ENCODE results near the gene ARSJ. TPM values are rescaled to one million over a fixed set of nuclear protein-coding genes. Genes with fewer than 3 reads are reported as not detected.
A peak's percentile ranks its signal among the peaks of the same experiment; 100 is the strongest.

Gene ARSJ
- total and polyA plus RNA-seq, 8 donors, result 0.80 to 5.7 (median 2.3) TPM

- no peak for DNase-seq
- no peaks in the 10 kb centered on the region for H3K27me3 ChIP-seq
- no peak for FAIRE-seq
- WGBS, 2 donors, result 92 to 97% methylated on average over 1 of the region's 1 CpG
- no peak for TF ChIP-seq CTCF (IDR thresholded peaks at IDR 0.05)
- H3K4me1 ChIP-seq, result peaks cover 5 to 7% (median 6%) of the 10 kb centered on the region in 3 donors
- H3K27ac ChIP-seq, result no peak overlapping the region
- intact Hi-C loops (cut with DNase I), result no loop called here
- H3K9me3 ChIP-seq, result no peaks in the 10 kb centered on the region
- no peak for ATAC-seq
- H3K4me3 ChIP-seq, result no peak overlapping the region
- no peaks in the 10 kb centered on the region for H3K36me3 ChIP-seq
These were observed 71.9 kb downstream of the ARSJ start for GRCh38 chr4:113907559-113907958.

- WGBS, 2 donors, result 92 to 100% methylated on average over 1 of the region's 1 CpG
- intact Hi-C loops (cut with DNase I), result no loop called here
- Histone ChIP-seq H3K36me3 (no peaks in the 10 kb centered on the region), H3K27me3 (no peaks in the 10 kb centered on the region), H3K4me3 (no peak overlapping the region), H3K9me3 (no peaks in the 10 kb centered on the region), H3K4me1 (peaks cover 5 to 10% (median 9%) of the 10 kb centered on the region in 3 donors), H3K27ac (no peak overlapping the region)
- no peak for TF ChIP-seq CTCF (IDR thresholded peaks at IDR 0.05)
- DNase-seq (no peak), FAIRE-seq (no peak), ATAC-seq (no peak)
These were observed 74.1 kb downstream of the ARSJ start for GRCh38 chr4:113905301-113905700.

GRCh38 chr4:113904877-113905276, 74.6 kb downstream of the ARSJ start:
- FAIRE-seq, result no peak
- WGBS, 2 donors, result 68 to 75% methylated on average over 1 of the region's 1 CpG
- H3K27ac ChIP-seq, result no peak overlapping the region
- H3K27me3 ChIP-seq, result no peaks in the 10 kb centered on the region
- peaks cover 5 to 10% (median 9%) of the 10 kb centered on the region in 3 donors for H3K4me1 ChIP-seq
- intact Hi-C loops (cut with DNase I), result no loop called here
- no peaks in the 10 kb centered on the region for H3K9me3 ChIP-seq
- no peaks in the 10 kb centered on the region for H3K36me3 ChIP-seq
- no peak for ATAC-seq
- no peak for DNase-seq
- H3K4me3 ChIP-seq, result no peak overlapping the region
- TF ChIP-seq CTCF (IDR thresholded peaks at IDR 0.05), result no peak

- DNase-seq (peak; percentile 73 to 88 (median 84)), ATAC-seq (peak; percentile 99 to 100 (median 99)), FAIRE-seq (no peak)
- TF ChIP-seq CTCF (IDR thresholded peaks at IDR 0.05), result peak; percentile 39 to 67 (median 56)
- Histone ChIP-seq H3K36me3 (no peaks in the 10 kb centered on the region), H3K27me3 (peaks cover 0 to 2% (median 0%) of the 10 kb centered on the region in 4 donors), H3K4me1 (peaks cover 5 to 10% (median 9%) of the 10 kb centered on the region in 3 donors), H3K27ac (peak overlapping the region; percentile 50 to 85 (median 72)), H3K4me3 (peak overlapping the region in 2 of 4 donors; percentile 32 to 39), H3K9me3 (no peaks in the 10 kb centered on the region)
- WGBS, 2 donors, result 22 to 30% methylated on average over 13 of the region's 13 CpGs
- intact Hi-C loops (cut with DNase I), result no loop called here
These were observed 77.3 kb downstream of the ARSJ start for GRCh38 chr4:113901994-113902787.
